Measurements from ENCODE around the gene SDK1. TPM values are rescaled to one million over a fixed set of nuclear protein-coding genes. Genes with fewer than 3 reads are reported as not detected.

Gene SDK1
- total RNA-seq, 1 experiment from 2014 or later, result 20.0 TPM

GRCh38 chr7:3668743-3669142 lies 367.7 kb downstream of the SDK1 start:
- CTCF ChIA-PET, result no interaction called here
- no peak overlapping the region for H3K4me3 Mint-ChIP-seq (ENCODE audit: low read depth, unreplicated experiment)
- intact Hi-C loops (cut with micrococcal nuclease; ENCODE audit: unreplicated experiment), result no loop called here
- no peak overlapping the region for H3K27ac Mint-ChIP-seq (ENCODE audit: unreplicated experiment)
- BruUV-seq (replicated peaks), result no TSS peak
- no peaks in the 10 kb centered on the region for H3K4me1 Mint-ChIP-seq (ENCODE audit: low read depth, unreplicated experiment)
- no peak for DNase-seq
- no peaks in the 10 kb centered on the region for H3K27me3 Mint-ChIP-seq (ENCODE audit: unreplicated experiment)
- peaks cover 4% of the 10 kb centered on the region for H3K36me3 Mint-ChIP-seq (ENCODE audit: insufficient read depth, unreplicated experiment)
- no peaks in the 10 kb centered on the region for H3K9me3 Mint-ChIP-seq (ENCODE audit: low read depth, unreplicated experiment)
- TF ChIP-seq CTCF (IDR thresholded peaks at IDR 0.05; ENCODE audit: unreplicated experiment), result no peak

- peaks cover 4% of the 10 kb centered on the region for H3K36me3 Mint-ChIP-seq (ENCODE audit: insufficient read depth, unreplicated experiment)
- no peak for DNase-seq
- H3K9me3 Mint-ChIP-seq (ENCODE audit: low read depth, unreplicated experiment), result no peaks in the 10 kb centered on the region
- H3K4me1 Mint-ChIP-seq (ENCODE audit: low read depth, unreplicated experiment), result no peaks in the 10 kb centered on the region
- no TSS peak for BruUV-seq (replicated peaks)
- no peak overlapping the region for H3K27ac Mint-ChIP-seq (ENCODE audit: unreplicated experiment)
- no peak for TF ChIP-seq CTCF (IDR thresholded peaks at IDR 0.05; ENCODE audit: unreplicated experiment)
- no peaks in the 10 kb centered on the region for H3K27me3 Mint-ChIP-seq (ENCODE audit: unreplicated experiment)
- intact Hi-C loops (cut with micrococcal nuclease; ENCODE audit: unreplicated experiment), result loop anchor here (10.0 kb wide), 1 partner anchor 366 kb away; the partner anchor contains the start of gene SDK1
- CTCF ChIA-PET, result interaction anchor here (1.4 kb wide), 1 partner anchor 11 kb away, joined by 3 read pairs; no protein-coding TSS in a partner anchor
- H3K4me3 Mint-ChIP-seq (ENCODE audit: low read depth, unreplicated experiment), result no peak overlapping the region
These were observed 369.8 kb downstream of the SDK1 start for GRCh38 chr7:3670898-3671297.

- no peaks in the 10 kb centered on the region for H3K36me3 Mint-ChIP-seq (ENCODE audit: insufficient read depth, unreplicated experiment)
- no peaks in the 10 kb centered on the region for H3K27me3 Mint-ChIP-seq (ENCODE audit: unreplicated experiment)
- intact Hi-C loops (cut with micrococcal nuclease; ENCODE audit: unreplicated experiment), result loop anchor here (10.0 kb wide), 1 partner anchor 369 kb away; the partner anchor contains the start of gene SDK1
- H3K9me3 Mint-ChIP-seq (ENCODE audit: low read depth, unreplicated experiment), result peaks cover 2% of the 10 kb centered on the region
- peak; percentile 66 for DNase-seq
- CTCF ChIA-PET, result interaction anchor here (0.7 to 1.6 kb wide), 5 partner anchors 9 to 808 kb away, joined by 3 to 5 read pairs (median 3); no protein-coding TSS in a partner anchor
- no peak overlapping the region for H3K4me3 Mint-ChIP-seq (ENCODE audit: low read depth, unreplicated experiment)
- H3K4me1 Mint-ChIP-seq (ENCODE audit: low read depth, unreplicated experiment), result no peaks in the 10 kb centered on the region
- peak; percentile 39 for TF ChIP-seq CTCF (IDR thresholded peaks at IDR 0.05; ENCODE audit: unreplicated experiment)
- BruUV-seq (replicated peaks), result no TSS peak
- no peak overlapping the region for H3K27ac Mint-ChIP-seq (ENCODE audit: unreplicated experiment)
These were observed 372.5 kb downstream of the SDK1 start for GRCh38 chr7:3673524-3673923.

- no peak for DNase-seq
- Mint-ChIP-seq H3K4me3 (ENCODE audit: low read depth, unreplicated experiment) (no peak overlapping the region), H3K4me1 (ENCODE audit: low read depth, unreplicated experiment) (no peaks in the 10 kb centered on the region), H3K27ac (ENCODE audit: unreplicated experiment) (no peak overlapping the region), H3K36me3 (ENCODE audit: insufficient read depth, unreplicated experiment) (no peaks in the 10 kb centered on the region), H3K9me3 (ENCODE audit: low read depth, unreplicated experiment) (peaks cover 2% of the 10 kb centered on the region), H3K27me3 (ENCODE audit: unreplicated experiment) (no peaks in the 10 kb centered on the region)
- intact Hi-C loops (cut with micrococcal nuclease; ENCODE audit: unreplicated experiment), result loop anchor here (10.0 kb wide), 1 partner anchor 374 kb away; the partner anchor contains the start of gene SDK1
- no peak for TF ChIP-seq CTCF (IDR thresholded peaks at IDR 0.05; ENCODE audit: unreplicated experiment)
- no TSS peak for BruUV-seq (replicated peaks)
- CTCF ChIA-PET, result interaction anchor here (0.6 kb wide), 2 partner anchors 1202 to 1824 kb away, joined by 4 to 8 read pairs; no protein-coding TSS in a partner anchor
These were observed 377.3 kb downstream of the SDK1 start for GRCh38 chr7:3678314-3678810.
